Measurements from ENCODE around the gene ERG28.

The ERG28 gene

DNA sequence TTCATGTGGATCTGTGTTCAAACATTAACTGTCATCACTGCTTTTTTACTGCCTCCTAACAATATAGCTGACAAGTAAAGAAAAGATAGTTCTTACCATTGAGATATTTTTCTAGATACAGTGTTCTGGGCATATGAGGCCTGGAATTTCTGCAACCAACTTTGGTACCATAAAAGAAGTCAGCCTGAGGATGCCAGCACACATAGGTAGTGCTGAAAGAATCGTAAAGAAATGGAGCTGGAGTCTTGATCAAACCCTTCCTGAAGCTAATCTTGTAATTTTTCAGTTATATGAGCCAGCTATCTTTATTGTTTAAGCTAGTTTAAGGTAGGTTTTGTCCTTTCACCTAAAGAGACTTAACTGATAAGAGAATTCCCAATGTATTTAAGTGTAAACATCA lies 11.3 kb downstream of the ERG28 start:
- H3K27me3 Mint-ChIP-seq: no peaks in the 10 kb centered on the region
- H3K36me3 Mint-ChIP-seq (ENCODE audit: low read depth): peaks cover 45% of the 10 kb centered on the region
- H3K4me3 Mint-ChIP-seq: no peak overlapping the region
- ATAC-seq (no peak), DNase-seq (no peak)
- H3K27ac Mint-ChIP-seq: no peak overlapping the region
- peaks cover 3% of the 10 kb centered on the region for H3K4me1 Mint-ChIP-seq
- H3K9me3 Mint-ChIP-seq: no peaks in the 10 kb centered on the region

DNA sequence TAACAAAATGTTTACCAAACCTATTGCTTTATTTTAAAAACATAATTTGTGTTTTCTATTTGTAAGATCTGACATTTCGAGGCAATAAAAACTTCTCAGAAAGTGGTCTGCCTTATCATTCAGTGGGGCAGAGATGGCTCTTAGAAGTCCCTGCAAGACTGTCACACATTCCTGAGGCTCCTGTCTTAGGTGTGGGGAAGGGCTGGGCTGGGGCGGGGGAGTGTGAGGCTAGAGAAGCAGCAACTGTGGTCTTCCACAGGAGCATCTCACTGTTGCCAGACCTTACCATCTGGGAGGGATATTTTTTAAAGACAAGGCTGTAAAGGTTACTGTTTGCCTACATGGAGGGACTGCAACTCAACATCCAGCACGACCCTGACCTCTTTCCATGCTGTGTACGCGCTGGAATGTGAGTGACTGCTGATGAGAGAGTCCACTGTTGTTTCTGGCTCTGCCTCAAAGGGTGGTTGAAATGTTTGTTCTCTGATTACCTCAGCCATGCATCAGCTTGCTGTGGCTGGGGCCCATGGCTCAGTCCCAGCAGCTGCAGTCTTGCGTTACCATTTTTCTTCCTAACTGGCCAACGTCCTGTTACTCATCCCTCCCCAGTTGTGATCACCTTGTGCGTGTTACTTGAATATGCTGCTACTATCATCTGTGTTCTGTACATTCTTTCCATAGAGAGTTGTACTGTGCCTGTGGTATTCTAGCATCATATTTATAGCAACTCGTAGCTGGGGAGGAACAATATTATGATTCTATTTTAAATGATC lies 12.4 kb downstream of the ERG28 start:
- Mint-ChIP-seq H3K27me3 (no peaks in the 10 kb centered on the region), H3K4me3 (no peak overlapping the region), H3K27ac (no peak overlapping the region), H3K36me3 (ENCODE audit: low read depth) (peaks cover 36% of the 10 kb centered on the region), H3K9me3 (no peaks in the 10 kb centered on the region), H3K4me1 (no peaks in the 10 kb centered on the region)
- ATAC-seq: no peak
- no peak for DNase-seq

DNA sequence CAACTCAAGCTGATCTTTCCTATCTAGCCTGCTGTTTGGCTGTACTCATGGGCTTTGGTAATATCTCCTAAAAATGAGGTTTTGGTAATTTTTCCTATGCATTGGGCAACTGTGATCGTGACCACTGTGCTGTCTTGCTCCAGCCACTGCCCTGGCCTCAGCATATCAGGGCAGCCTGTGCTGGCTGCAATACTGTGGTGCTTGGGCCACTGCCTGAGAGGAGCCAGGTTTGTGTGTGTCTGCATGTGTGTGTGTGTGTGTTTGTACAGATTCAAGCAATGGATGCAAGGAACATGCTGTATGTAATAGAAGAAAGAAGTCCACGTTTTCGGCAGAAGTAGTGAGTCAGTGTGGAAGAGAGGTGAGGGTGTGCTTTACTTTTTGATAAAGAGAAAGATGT lies 13.0 kb downstream of the ERG28 start:
- ATAC-seq: no peak
- DNase-seq: no peak
- Mint-ChIP-seq H3K27ac (no peak overlapping the region), H3K36me3 (ENCODE audit: low read depth) (peaks cover 32% of the 10 kb centered on the region), H3K4me1 (no peaks in the 10 kb centered on the region), H3K27me3 (no peaks in the 10 kb centered on the region), H3K9me3 (no peaks in the 10 kb centered on the region), H3K4me3 (no peak overlapping the region)

DNA sequence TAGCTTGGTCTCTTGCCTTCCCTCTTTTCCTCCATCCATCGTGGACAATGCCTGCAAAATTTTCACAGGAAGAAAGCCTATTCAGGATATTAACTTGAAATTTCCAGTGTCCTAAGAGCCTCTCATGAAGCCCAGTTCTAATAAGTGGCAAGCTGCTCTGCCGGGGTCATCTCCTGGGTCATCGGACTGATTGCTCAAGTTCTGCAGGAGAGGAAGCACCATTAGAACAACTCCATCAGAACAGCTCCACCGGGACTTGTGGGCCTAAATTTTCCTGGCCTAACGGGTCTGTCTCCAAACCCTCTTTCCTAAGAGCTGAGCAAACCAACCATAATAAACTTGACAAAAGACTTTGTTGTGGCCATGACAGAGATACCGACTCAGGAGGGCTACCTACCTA lies 13.9 kb downstream of the ERG28 start:
- DNase-seq: no peak
- Mint-ChIP-seq H3K36me3 (ENCODE audit: low read depth) (peaks cover 25% of the 10 kb centered on the region), H3K4me3 (no peak overlapping the region), H3K9me3 (no peaks in the 10 kb centered on the region), H3K4me1 (no peaks in the 10 kb centered on the region), H3K27me3 (no peaks in the 10 kb centered on the region), H3K27ac (no peak overlapping the region)
- no peak for ATAC-seq

DNA sequence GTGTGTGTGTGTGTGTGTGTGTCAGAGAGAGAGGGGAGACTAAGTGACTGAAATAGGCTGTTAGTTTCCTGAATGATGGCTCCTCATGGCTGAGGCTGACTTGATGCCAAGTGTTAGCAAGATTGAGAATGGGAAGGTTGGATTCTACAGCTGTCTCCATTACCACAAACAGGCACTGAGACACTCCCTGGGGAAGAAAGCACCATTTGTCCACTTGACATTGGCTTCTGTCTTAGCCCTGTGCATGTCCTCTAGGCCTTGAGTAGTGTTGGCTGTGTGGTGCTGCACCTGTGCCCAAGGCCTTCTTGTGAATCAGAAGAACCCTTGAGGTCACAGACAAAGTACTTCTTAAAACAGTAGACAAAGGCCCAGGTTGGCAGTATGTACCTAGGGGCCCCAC lies 15.6 kb downstream of the ERG28 start:
- Mint-ChIP-seq H3K27me3 (no peaks in the 10 kb centered on the region), H3K36me3 (ENCODE audit: low read depth) (peaks cover 10% of the 10 kb centered on the region), H3K4me3 (no peak overlapping the region), H3K4me1 (no peaks in the 10 kb centered on the region), H3K27ac (no peak overlapping the region), H3K9me3 (no peaks in the 10 kb centered on the region)
- ATAC-seq: no peak
- DNase-seq: no peak

DNA sequence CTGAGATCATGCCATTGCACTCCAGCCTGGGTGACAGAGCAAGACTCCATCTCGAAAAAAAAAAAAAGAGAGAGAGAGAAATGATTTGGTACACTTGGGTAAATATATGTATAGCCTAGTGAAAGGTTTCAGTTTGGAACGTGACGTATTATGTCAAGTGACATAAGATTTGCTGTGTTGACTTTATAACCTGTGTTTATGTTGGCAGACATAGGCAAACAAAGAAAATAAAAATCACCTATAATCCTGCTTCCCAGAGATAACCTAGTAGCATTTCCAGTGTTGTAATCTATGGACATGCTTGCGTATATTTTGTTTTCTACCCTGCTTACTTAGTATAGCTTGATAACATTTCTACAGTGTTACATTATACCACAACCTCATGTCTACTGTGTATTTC lies 16.7 kb downstream of the ERG28 start:
- Mint-ChIP-seq H3K36me3 (ENCODE audit: low read depth) (peaks cover 2% of the 10 kb centered on the region), H3K27ac (no peak overlapping the region), H3K4me1 (no peaks in the 10 kb centered on the region), H3K4me3 (no peak overlapping the region), H3K9me3 (no peaks in the 10 kb centered on the region), H3K27me3 (no peaks in the 10 kb centered on the region)
- DNase-seq (no peak), ATAC-seq (no peak)

DNA sequence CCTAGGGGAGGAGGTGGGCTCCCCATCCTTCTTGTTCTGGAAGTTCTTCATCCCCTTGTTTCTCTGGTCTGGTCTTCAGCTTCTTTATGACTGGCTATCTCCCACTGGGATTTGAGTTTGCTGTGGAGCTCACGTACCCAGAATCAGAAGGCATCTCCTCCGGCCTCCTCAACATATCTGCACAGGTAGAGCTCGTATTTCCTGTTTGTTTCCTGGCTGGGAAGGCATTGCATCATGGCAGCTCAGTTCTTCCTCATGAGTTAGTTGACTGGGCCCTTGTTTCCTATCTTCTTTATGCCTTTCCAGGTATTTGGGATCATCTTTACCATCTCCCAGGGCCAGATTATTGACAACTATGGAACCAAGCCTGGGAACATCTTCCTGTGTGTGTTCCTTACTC lies 19.8 kb downstream of the ERG28 start:
- Mint-ChIP-seq H3K36me3 (ENCODE audit: low read depth) (no peaks in the 10 kb centered on the region), H3K27me3 (no peaks in the 10 kb centered on the region), H3K4me1 (no peaks in the 10 kb centered on the region), H3K27ac (no peak overlapping the region), H3K9me3 (no peaks in the 10 kb centered on the region), H3K4me3 (no peak overlapping the region)
- ATAC-seq: no peak
- DNase-seq: no peak

DNA sequence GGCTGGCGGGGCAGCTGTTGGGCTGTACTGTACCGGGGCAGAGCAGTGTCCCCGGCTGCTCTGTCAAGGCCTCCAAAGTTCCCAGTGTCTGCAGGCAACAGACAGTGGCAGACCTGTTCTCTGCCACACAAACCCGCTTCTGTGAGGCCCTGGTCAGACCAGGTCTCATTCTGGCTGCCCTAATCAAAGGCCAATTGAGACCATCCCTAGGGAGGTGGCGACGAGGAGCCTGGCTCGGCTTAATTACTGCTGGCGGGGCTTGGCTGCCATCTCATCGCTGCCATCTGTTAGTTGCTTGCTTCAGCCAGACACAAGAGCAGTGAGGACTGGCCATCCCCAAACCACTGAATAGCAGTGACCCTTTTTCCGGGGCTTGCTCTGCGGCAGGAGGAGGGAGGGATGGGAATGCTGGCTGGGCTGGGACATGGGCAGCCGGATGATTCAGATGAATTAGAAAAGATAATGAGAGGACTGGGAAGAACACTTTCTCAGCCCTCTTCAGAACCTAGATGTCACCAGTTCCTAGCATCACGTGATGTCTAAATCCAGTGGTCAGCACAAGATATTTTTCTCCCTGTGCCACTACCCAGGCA lies 24.5 kb downstream of the ERG28 start:
- H3K4me1 Mint-ChIP-seq: no peaks in the 10 kb centered on the region
- H3K27ac Mint-ChIP-seq: no peak overlapping the region

DNA sequence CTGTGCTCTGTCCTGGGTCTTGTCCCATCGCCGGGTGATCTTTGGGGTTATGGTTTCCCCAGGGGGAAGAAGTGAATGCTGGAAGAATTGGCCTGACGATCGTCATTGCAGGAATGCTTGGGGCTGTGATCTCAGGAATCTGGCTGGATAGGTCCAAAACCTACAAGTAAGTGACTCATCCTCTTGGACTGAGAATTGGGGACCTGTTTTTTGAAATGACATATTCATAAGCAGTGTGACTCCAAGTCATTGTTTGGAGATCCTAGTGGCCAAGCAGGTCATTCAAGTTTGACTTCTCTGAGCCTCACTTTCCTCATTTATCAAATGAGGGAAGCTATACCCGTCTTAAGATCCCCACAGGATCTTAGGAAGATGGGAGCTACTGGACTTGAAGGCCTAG lies 25.8 kb downstream of the ERG28 start:
- no peak overlapping the region for H3K27ac Mint-ChIP-seq
- DNase-seq (no peak), ATAC-seq (no peak)
- H3K27me3 Mint-ChIP-seq: no peaks in the 10 kb centered on the region
- no peaks in the 10 kb centered on the region for H3K4me1 Mint-ChIP-seq
- H3K4me3 Mint-ChIP-seq: no peak overlapping the region
- H3K36me3 Mint-ChIP-seq (ENCODE audit: low read depth): no peaks in the 10 kb centered on the region
- H3K9me3 Mint-ChIP-seq: no peaks in the 10 kb centered on the region

More for the DNA sequence above, 24.5 kb downstream of the ERG28 start:
- DNase-seq (no peak), ATAC-seq (no peak)
- no peaks in the 10 kb centered on the region for H3K9me3 Mint-ChIP-seq
- H3K27me3 Mint-ChIP-seq: no peaks in the 10 kb centered on the region
- H3K36me3 Mint-ChIP-seq (ENCODE audit: low read depth): no peaks in the 10 kb centered on the region
- no peak overlapping the region for H3K4me3 Mint-ChIP-seq

DNA sequence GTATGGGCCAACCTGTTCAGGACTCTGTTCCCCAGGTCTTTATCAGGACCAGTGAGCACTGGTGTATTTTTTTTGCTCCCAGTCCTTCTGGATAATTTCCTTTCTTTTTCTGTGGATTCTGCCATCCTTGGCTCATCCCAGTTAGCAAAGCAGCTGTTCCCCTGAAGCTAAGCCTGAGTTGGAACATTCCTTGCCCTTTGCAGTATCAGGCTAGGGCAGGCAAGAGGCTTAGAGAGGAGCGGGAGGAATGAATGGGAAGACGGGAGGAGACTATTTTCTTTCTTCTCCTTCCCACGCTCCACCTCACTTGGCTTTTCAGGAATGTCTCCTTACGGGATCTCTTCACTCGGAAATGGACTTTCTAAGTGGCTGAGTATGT lies 29.2 kb downstream of the ERG28 start:
- DNase-seq (no peak), ATAC-seq (no peak)
- Mint-ChIP-seq H3K36me3 (ENCODE audit: low read depth) (no peaks in the 10 kb centered on the region), H3K27ac (no peak overlapping the region), H3K9me3 (no peaks in the 10 kb centered on the region), H3K4me3 (no peak overlapping the region), H3K27me3 (no peaks in the 10 kb centered on the region), H3K4me1 (no peaks in the 10 kb centered on the region)

DNA sequence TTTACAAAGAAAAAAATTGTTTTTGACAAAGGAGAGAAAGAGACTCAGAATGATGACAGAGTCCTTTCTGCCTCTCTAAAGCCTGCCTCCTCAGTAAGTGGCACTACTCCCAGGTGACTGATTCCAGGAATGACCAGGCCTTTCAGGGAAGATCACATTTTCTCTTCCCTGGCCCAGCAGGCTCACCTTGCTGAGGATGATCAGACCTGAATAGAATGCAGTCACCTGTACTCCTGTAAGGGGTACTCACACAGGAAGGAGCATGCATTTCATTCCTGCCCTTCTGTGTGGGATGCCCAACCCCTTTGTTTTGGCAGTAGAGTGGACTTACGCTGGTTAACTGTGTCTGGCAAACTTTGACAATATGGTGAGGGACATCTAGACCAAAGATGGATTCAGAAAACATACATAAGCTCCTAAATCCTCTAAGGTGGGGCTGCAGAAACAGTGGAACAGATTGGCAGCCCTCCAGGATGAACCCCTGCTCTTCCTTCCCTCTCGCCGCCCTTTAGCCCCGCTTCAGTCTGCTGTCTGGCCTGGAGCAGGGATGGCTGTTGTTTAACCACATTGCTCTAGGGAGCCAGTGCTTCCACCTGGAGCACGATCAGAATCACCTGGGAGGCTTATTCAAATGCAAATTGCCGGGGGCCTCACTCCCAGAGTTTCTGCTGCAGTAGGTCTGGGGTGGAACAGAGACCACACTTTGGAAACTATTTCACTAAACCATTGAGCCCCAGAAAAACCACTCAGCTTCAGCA lies 29.8 kb downstream of the ERG28 start:
- no peaks in the 10 kb centered on the region for H3K27me3 Mint-ChIP-seq
- no peak overlapping the region for H3K4me3 Mint-ChIP-seq
- ATAC-seq: no peak

DNA sequence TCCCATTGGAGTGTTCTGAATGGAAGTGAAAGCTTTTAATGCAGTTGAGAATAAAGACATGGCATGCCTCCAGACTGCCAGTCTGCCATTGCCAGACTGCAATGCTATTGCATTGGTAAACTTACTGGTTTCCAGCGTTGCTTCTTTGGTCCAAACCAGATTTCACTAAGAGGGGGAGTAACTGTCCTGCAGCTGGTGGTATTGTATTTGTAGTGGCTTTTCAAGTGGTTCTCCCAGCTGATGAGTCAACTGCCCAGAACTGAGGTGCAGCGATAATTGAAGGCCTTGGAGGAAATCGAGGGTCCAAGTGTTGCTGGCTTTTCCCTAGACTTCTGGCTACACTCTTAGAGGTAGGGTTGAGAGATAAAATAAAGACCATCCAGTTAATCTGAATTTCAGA lies 31.9 kb downstream of the ERG28 start:
- H3K4me3 Mint-ChIP-seq: no peak overlapping the region
- no peaks in the 10 kb centered on the region for H3K36me3 Mint-ChIP-seq (ENCODE audit: low read depth)
- H3K27ac Mint-ChIP-seq: no peak overlapping the region

More for the DNA sequence above, 29.8 kb downstream of the ERG28 start:
- no peak for DNase-seq
- H3K9me3 Mint-ChIP-seq: no peaks in the 10 kb centered on the region
- H3K4me1 Mint-ChIP-seq: no peaks in the 10 kb centered on the region
- H3K36me3 Mint-ChIP-seq (ENCODE audit: low read depth): no peaks in the 10 kb centered on the region
- H3K27ac Mint-ChIP-seq: no peak overlapping the region

DNA sequence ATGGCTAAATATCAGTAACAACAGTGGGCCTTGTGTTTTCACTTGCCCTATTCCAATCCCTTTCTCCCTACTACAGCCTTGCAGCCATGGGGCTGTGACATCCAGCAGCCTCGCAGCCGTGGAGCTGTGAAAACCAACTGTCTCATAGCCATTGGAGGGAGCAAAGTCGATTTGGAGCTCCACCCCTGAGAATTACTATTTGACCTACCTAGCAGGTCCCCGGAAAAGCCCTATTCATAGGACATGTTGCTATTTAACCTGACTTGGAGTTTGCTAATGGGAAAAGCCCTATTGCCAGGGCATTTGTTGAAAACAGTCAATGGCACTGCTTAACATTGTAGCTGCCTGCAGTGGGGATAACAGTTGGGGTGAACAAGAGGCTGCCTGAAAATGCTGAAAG lies 33.3 kb downstream of the ERG28 start:
- no peaks in the 10 kb centered on the region for H3K36me3 Mint-ChIP-seq (ENCODE audit: low read depth)
- H3K4me3 Mint-ChIP-seq: no peak overlapping the region
- H3K27ac Mint-ChIP-seq: no peak overlapping the region

More for the DNA sequence above, 31.9 kb downstream of the ERG28 start:
- DNase-seq (no peak), ATAC-seq (no peak)
- Mint-ChIP-seq H3K4me1 (no peaks in the 10 kb centered on the region), H3K27me3 (no peaks in the 10 kb centered on the region), H3K9me3 (no peaks in the 10 kb centered on the region)

DNA sequence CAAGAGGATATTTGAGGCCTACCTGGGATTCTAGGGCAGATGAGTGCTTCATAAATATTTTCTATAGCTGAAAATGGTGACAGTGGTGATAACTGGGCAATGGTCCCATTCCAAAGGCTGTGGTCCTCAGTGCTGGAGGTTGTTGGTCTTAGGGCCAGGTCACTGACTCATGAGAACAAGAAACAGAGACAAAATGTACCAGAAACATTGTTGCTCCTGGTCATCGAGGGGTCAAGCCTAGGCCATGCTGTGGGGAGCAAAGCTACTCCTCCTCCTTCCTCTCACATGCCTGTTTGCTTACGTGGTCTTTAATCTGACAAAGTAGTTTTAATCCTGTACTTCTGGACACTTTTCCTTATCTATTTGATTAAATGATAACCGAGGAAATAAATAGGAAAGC lies 33.8 kb downstream of the ERG28 start:
- Mint-ChIP-seq H3K4me3 (no peak overlapping the region), H3K36me3 (ENCODE audit: low read depth) (no peaks in the 10 kb centered on the region), H3K27me3 (no peaks in the 10 kb centered on the region), H3K4me1 (no peaks in the 10 kb centered on the region), H3K9me3 (no peaks in the 10 kb centered on the region), H3K27ac (no peak overlapping the region)
- ATAC-seq (no peak), DNase-seq (no peak)

More for the DNA sequence above, 33.3 kb downstream of the ERG28 start:
- no peak for DNase-seq
- ATAC-seq: no peak
- H3K4me1 Mint-ChIP-seq: no peaks in the 10 kb centered on the region
- no peaks in the 10 kb centered on the region for H3K27me3 Mint-ChIP-seq
- H3K9me3 Mint-ChIP-seq: no peaks in the 10 kb centered on the region

DNA sequence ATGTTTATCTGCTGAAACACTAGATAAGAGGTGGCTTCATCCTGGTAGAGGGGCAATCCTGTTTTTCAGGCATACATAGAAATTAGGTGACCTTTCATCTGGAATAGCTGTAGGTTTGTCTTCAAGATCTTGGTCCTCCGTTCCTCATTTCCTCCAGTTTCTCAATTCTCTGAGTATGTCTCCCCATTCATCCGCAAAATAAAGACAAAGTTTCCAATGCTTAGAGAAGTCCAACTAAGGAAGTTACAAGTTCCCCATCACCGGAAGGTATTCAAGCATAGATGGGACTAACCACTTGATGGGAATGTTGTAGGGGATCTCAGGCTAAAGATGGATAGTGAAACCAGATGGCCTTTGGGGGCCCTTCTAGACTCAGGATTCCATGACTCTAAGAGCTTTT lies 34.3 kb downstream of the ERG28 start:
- Mint-ChIP-seq H3K9me3 (no peaks in the 10 kb centered on the region), H3K4me1 (no peaks in the 10 kb centered on the region), H3K36me3 (ENCODE audit: low read depth) (no peaks in the 10 kb centered on the region), H3K4me3 (no peak overlapping the region), H3K27ac (no peak overlapping the region), H3K27me3 (no peaks in the 10 kb centered on the region)
- DNase-seq: no peak
- ATAC-seq: no peak

Data from activated naive CD8-positive, alpha-beta T cell treated with anti-CD3 and anti-CD28 coated beads, Interleukin-2, amount 50 U/mL, for 24 hours (primary cell).